Upper lobe of left lung (tissue), 4 donors: Measurements from ENCODE around the gene FGF7.

Experiments
- EP300 ChIP-seq, 4 donors: sonication (generic); formaldehyde crosslinking; IDR thresholded peaks; one replicate each; pipeline ENCODE4 v1.5.1; 2017; ENCODE audit warnings: antibody characterized with exemption in 4 of 4, control low read depth in 2 of 4
- POLR2A ChIP-seq, 4 donors: fragments of 450-650 bp; IDR thresholded peaks; one replicate each; pipeline ENCODE4 v1.5.1; 2016 to 2017; ENCODE audit warnings: antibody characterized with exemption in 4 of 4, mild to moderate bottlenecking in 2 of 4
- POLR2AphosphoS5 ChIP-seq, 2 donors: sonication (generic); formaldehyde crosslinking; IDR thresholded peaks; one replicate each; pipeline ENCODE4 v1.5.1; 2017; ENCODE audit warnings: antibody characterized with exemption in 2 of 2
- TF ChIP-seq, protein P1 (sequence below), 6 experiments: fragments of 450-650 bp in 4 of 6; fragments of 200-600 bp in 2 of 6; sonication (generic) in 2 of 6; IDR thresholded peaks; one replicate each; pipeline ENCODE4 v1.5.1; 2016 to 2019; ENCODE audit warnings: antibody characterized with exemption in 6 of 6

DNA sequence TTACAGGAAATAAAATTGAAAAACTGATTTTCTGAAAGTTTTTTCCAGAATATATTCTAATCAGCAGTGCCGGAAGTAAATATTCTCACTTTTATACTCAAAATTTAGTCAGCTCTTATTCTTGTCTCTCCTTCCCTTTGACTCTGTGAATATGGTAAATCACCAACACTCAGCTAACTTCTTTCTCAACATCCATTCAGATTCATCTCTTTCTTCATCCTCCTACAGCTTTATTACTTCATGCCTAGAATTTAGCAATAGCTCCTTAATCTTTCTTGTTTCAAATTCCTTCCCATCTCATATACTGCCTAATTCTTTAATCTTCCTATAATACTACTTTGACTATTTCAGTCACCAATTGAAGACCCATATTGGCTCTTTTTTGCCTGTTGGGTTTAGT lies 67.9 kb downstream of the FGF7 start:
- no peak for TF ChIP-seq POLR2AphosphoS5 (IDR thresholded peaks at IDR 0.05)
- TF ChIP-seq, protein P1, sequence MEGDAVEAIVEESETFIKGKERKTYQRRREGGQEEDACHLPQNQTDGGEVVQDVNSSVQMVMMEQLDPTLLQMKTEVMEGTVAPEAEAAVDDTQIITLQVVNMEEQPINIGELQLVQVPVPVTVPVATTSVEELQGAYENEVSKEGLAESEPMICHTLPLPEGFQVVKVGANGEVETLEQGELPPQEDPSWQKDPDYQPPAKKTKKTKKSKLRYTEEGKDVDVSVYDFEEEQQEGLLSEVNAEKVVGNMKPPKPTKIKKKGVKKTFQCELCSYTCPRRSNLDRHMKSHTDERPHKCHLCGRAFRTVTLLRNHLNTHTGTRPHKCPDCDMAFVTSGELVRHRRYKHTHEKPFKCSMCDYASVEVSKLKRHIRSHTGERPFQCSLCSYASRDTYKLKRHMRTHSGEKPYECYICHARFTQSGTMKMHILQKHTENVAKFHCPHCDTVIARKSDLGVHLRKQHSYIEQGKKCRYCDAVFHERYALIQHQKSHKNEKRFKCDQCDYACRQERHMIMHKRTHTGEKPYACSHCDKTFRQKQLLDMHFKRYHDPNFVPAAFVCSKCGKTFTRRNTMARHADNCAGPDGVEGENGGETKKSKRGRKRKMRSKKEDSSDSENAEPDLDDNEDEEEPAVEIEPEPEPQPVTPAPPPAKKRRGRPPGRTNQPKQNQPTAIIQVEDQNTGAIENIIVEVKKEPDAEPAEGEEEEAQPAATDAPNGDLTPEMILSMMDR (IDR thresholded peaks at IDR 0.05): no peak
- TF ChIP-seq POLR2A (IDR thresholded peaks at IDR 0.05): no peak
- no peak for TF ChIP-seq EP300 (IDR thresholded peaks at IDR 0.05)
